Measurements from ENCODE around the gene LPIN1.

The LPIN1 gene

DNA sequence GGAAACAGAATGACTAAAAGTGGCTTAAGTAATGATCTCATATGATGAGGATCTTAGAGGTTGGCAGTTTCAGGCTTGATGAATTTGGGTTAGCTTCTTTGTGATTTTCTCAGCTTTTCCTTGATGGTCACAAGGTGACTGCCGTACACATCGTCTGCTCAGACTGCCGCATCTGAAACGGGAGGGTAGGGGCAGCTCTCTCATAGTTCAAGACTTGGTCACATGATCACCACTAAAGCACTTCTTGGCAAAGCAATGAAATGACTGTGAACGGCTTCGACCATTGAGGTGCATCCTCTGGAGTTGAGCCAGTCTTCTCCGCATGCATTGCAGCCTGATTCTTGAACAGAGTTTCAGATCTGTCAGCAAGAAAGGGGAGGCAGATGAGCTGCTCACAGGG is 43.8 kb downstream of the LPIN1 start:
- H3K4me3 ChIP-seq (ENCODE audit: low read length): no peak overlapping the region
- no peak for DNase-seq (ENCODE audit: low read depth)
- TF ChIP-seq, protein P1, sequence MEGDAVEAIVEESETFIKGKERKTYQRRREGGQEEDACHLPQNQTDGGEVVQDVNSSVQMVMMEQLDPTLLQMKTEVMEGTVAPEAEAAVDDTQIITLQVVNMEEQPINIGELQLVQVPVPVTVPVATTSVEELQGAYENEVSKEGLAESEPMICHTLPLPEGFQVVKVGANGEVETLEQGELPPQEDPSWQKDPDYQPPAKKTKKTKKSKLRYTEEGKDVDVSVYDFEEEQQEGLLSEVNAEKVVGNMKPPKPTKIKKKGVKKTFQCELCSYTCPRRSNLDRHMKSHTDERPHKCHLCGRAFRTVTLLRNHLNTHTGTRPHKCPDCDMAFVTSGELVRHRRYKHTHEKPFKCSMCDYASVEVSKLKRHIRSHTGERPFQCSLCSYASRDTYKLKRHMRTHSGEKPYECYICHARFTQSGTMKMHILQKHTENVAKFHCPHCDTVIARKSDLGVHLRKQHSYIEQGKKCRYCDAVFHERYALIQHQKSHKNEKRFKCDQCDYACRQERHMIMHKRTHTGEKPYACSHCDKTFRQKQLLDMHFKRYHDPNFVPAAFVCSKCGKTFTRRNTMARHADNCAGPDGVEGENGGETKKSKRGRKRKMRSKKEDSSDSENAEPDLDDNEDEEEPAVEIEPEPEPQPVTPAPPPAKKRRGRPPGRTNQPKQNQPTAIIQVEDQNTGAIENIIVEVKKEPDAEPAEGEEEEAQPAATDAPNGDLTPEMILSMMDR (conservative IDR thresholded peaks at IDR 0.05; ENCODE audit: low read length): no peak

DNA sequence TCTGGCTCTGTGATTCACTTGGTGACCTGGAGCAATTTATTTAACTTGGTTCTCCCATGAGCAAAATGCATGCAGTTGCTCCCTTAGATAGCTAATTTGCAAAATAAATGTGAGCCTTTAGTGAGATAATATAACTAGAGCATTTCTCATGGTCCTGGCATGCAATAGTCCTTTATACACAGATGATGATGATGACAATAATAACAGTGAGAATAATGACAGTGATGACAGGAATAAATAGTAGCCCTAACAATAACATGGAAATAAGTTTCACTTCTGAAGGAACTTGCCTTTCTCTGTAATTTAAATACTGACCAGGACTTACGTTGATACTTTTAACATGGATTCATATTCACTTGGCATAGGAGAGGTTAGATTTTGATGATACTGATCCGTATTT is 49.2 kb downstream of the LPIN1 start:
- TF ChIP-seq, protein P1 (conservative IDR thresholded peaks at IDR 0.05; ENCODE audit: low read length): no peak
- peak; percentile 29 for DNase-seq (ENCODE audit: low read depth)
- no peak overlapping the region for H3K4me3 ChIP-seq (ENCODE audit: low read length)

DNA sequence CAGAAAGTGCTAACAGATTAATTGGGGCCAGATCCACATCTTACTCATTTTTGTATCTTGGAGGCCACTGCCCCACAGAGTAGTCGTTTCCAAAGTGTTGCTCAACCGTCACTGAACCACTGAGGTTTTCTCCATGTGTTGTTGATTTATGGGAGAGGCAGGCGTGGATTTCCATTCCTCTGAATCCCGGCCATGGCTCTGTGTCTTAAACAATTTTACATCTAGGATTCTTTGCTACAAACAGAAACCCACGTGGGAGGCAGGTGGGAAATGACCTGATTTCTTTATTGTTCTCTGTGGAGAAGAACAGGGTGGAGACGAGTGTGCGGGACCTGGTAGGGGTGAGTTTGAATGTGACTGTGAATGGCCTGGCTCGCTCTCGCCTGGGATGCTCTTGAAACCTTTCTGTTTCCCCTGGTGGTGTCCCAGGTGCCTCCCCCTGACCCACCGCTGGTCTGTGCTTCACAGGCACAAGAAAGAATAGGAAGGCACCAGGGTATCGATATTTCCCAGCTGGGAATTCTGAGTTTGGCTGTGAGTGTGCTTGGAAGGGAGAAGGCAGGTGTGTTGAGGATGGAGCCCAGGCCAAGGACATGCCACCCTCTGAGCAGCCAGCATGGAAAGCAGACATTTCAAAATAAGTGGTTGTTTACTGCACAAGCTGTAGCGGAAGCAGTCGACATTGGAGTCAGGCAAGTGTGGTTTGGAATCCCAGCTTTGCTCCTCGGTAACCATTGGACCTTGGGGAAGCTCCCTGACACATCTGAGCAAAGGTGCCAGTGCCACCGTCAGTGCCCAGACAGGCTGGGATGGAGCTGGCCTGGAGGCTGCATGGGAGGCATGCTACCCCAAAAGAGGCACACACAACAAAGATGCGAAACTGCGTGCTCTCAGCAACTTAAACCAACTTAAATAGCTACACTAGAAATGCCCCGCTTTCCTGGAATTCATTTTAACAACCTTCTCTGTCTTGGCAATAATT is 50.0 kb downstream of the LPIN1 start:
- no peak overlapping the region for H3K4me3 ChIP-seq (ENCODE audit: low read length)
- TF ChIP-seq, protein P1 (conservative IDR thresholded peaks at IDR 0.05; ENCODE audit: low read length): no peak
- DNase-seq (ENCODE audit: low read depth): peak; percentile 97

DNA sequence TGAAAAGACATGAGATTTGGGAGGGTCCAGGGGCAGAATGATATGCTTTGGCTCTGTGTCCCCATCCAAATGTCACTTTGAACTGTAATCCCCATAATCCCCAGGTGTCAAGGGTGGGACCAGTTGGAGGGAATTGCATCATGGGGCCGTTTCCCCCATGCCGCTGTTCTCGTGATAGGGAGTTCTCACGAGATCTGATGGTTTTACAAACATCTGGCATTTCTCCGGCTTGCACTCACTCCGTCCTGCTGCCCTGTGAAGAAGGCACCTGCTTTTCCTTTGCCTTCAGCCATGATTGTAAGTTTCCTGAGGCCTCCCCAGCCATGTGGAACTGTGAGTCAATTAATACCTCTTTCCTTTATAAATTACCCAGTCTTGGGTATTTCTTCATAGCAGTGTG is 51.4 kb downstream of the LPIN1 start:
- no peak for DNase-seq (ENCODE audit: low read depth)
- TF ChIP-seq, protein P1 (conservative IDR thresholded peaks at IDR 0.05; ENCODE audit: low read length): no peak
- no peak overlapping the region for H3K4me3 ChIP-seq (ENCODE audit: low read length)

DNA sequence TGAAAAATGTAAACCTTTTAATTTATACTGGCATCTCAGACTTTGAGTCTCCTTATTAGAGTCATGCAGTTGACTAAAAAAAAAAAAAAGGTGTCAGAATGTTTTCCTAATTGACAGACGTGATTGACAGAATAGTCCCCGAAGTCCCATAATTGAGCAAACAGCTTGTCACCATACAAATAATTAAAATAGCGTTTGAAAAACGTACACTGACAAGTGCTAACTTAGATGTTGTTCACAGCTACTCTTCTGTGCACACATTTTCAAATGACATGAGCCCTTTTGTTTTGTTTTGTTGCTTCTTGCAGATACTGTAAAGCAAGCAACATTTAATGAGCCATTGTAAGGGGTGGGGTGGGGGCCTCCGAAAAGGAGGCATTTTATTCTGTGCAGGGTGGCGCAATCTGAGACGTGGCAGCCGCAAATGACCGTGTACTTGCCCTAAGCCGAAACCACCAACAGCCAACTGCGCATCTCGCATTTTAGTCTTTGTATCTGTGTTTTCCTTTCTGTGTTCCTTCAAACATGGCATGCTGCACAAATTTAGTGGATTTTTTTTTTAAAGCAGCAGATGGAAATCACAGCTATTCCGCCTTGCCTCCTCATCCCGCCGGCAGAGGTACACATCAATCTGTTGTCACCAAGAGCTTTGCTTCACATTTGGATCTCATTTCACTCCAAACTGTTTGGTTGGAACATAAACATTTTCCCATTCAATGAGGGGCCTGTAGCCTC is 52.4 kb downstream of the LPIN1 start:
- TF ChIP-seq, protein P1 (conservative IDR thresholded peaks at IDR 0.05; ENCODE audit: low read length): no peak
- H3K4me3 ChIP-seq (ENCODE audit: low read length): no peak overlapping the region
- DNase-seq (ENCODE audit: low read depth): no peak

DNA sequence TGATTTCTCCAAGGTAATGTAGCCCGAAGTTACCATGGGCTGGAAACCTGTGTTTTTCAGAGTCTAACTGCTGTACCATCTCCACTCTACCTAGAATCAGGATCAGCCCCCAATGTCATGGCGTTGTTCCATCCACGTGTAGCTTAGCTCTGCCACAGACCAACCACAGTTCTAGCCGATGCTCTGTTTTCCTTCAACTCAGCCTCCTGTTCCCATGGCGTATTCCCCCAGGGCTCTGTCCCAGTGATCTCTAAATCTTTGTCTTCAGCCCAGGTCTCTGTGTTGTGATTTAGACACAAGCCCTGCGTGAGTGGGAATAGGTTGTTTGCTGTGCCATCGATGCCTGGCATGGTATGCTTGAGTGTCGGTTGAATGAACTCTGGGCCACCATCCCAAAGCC is 53.4 kb downstream of the LPIN1 start:
- no peak overlapping the region for H3K4me3 ChIP-seq (ENCODE audit: low read length)
- no peak for DNase-seq (ENCODE audit: low read depth)
- TF ChIP-seq, protein P1 (conservative IDR thresholded peaks at IDR 0.05; ENCODE audit: low read length): no peak
